ENCODE measurements around the gene MBNL2.
A peak's percentile ranks its signal among the peaks of the same experiment; 100 is the strongest.

The MBNL2 gene

GRCh38 chr13:97226788-97227627 is 4.9 kb downstream of the MBNL2 start:
- no peak for TF ChIP-seq CTCF (IDR thresholded peaks at IDR 0.05; ENCODE audit: low read depth, low read length)
- Histone ChIP-seq H3K4me3 (ENCODE audit: low read depth, low read length) (no peak overlapping the region), H3K27me3 (no peaks in the 10 kb centered on the region), H3K9me3 (no peaks in the 10 kb centered on the region), H3K4me1 (peaks cover 21% of the 10 kb centered on the region), H3K36me3 (no peaks in the 10 kb centered on the region; the same call in 1 of the 2 replicates)
- no peak for DNase-seq

GRCh38 chr13:97228850-97229521 is 6.9 kb downstream of the MBNL2 start:
- Histone ChIP-seq H3K4me3 (ENCODE audit: low read depth, low read length) (no peak overlapping the region), H3K27me3 (no peaks in the 10 kb centered on the region), H3K4me1 (peaks cover 21% of the 10 kb centered on the region), H3K36me3 (peaks cover 3% of the 10 kb centered on the region; the same call in 1 of the 2 replicates), H3K9me3 (no peaks in the 10 kb centered on the region)
- TF ChIP-seq CTCF (IDR thresholded peaks at IDR 0.05; ENCODE audit: low read depth, low read length): no peak
- no peak for DNase-seq

- H3K9me3 ChIP-seq: no peaks in the 10 kb centered on the region
- H3K4me3 ChIP-seq (ENCODE audit: low read depth, low read length): no peak overlapping the region
- peaks cover 4% of the 10 kb centered on the region; the same call in 1 of the 2 replicates for H3K36me3 ChIP-seq
- H3K27me3 ChIP-seq: no peaks in the 10 kb centered on the region
- DNase-seq: no peak
- no peak for TF ChIP-seq CTCF (IDR thresholded peaks at IDR 0.05; ENCODE audit: low read depth, low read length)
- H3K4me1 ChIP-seq: peaks cover 24% of the 10 kb centered on the region
Observed at GRCh38 chr13:97229699-97230098, 7.6 kb downstream of the MBNL2 start.

GRCh38 chr13:97231118-97231828 is 9.1 kb downstream of the MBNL2 start:
- Histone ChIP-seq H3K4me3 (ENCODE audit: low read depth, low read length) (no peak overlapping the region), H3K27me3 (no peaks in the 10 kb centered on the region), H3K36me3 (peaks cover 5% of the 10 kb centered on the region; the same call in 1 of the 2 replicates), H3K4me1 (peaks cover 33% of the 10 kb centered on the region), H3K9me3 (no peaks in the 10 kb centered on the region)
- TF ChIP-seq CTCF (IDR thresholded peaks at IDR 0.05; ENCODE audit: low read depth, low read length): no peak
- peak; percentile 24 for DNase-seq

- Histone ChIP-seq H3K9me3 (no peaks in the 10 kb centered on the region), H3K4me3 (ENCODE audit: low read depth, low read length) (no peak overlapping the region), H3K36me3 (peaks cover 5% of the 10 kb centered on the region; the same call in 1 of the 2 replicates), H3K27me3 (no peaks in the 10 kb centered on the region), H3K4me1 (peaks cover 29% of the 10 kb centered on the region)
- no peak for DNase-seq
- TF ChIP-seq CTCF (IDR thresholded peaks at IDR 0.05; ENCODE audit: low read depth, low read length): no peak
Observed at GRCh38 chr13:97231829-97232196, 9.7 kb downstream of the MBNL2 start.
